Measurements from ENCODE around the gene TRIO. TPM values are rescaled to one million over a fixed set of nuclear protein-coding genes. Genes with fewer than 3 reads are reported as not detected.
A peak's percentile ranks its signal among the peaks of the same experiment; 100 is the strongest.

TRIO gene
- total RNA-seq, 6 experiments from 2014 or later, result 167 to 219 (median 190) TPM

DNA sequence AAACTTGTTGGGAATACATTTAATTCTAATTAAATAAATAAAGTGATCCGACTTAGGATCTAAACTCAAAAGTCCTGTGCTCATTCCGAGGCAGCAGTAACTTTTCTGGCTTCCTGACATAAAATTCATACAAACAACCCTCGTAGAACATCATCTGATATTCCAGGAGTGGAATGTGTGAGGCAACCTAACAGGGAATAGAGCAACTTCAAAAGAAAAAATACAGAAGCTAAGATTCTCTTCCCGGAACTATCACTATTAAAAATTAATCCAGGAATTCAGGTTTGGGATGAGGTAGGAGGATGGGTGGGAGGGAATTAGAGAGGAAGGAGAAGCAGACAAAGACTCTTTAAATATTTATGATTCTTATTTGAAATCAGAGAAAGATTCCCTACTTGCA is 32.9 kb upstream of the TRIO start:
- Mint-ChIP-seq H3K27ac (peak overlapping the region; percentile 94), H3K4me1 (ENCODE audit: low read depth) (peaks cover 86% of the 10 kb centered on the region), H3K9me3 (peaks cover 14% of the 10 kb centered on the region), H3K36me3 (ENCODE audit: low read depth) (peaks cover 23% of the 10 kb centered on the region), H3K4me3 (peak overlapping the region; percentile 36; the same call in 1 of the 2 replicates), H3K27me3 (ENCODE audit: insufficient read depth) (peaks cover 2% of the 10 kb centered on the region; the same call in 1 of the 2 replicates)
- DNase-seq, result no peak
- TF ChIP-seq, protein P1, sequence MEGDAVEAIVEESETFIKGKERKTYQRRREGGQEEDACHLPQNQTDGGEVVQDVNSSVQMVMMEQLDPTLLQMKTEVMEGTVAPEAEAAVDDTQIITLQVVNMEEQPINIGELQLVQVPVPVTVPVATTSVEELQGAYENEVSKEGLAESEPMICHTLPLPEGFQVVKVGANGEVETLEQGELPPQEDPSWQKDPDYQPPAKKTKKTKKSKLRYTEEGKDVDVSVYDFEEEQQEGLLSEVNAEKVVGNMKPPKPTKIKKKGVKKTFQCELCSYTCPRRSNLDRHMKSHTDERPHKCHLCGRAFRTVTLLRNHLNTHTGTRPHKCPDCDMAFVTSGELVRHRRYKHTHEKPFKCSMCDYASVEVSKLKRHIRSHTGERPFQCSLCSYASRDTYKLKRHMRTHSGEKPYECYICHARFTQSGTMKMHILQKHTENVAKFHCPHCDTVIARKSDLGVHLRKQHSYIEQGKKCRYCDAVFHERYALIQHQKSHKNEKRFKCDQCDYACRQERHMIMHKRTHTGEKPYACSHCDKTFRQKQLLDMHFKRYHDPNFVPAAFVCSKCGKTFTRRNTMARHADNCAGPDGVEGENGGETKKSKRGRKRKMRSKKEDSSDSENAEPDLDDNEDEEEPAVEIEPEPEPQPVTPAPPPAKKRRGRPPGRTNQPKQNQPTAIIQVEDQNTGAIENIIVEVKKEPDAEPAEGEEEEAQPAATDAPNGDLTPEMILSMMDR (IDR thresholded peaks at IDR 0.05), result no peak

DNA sequence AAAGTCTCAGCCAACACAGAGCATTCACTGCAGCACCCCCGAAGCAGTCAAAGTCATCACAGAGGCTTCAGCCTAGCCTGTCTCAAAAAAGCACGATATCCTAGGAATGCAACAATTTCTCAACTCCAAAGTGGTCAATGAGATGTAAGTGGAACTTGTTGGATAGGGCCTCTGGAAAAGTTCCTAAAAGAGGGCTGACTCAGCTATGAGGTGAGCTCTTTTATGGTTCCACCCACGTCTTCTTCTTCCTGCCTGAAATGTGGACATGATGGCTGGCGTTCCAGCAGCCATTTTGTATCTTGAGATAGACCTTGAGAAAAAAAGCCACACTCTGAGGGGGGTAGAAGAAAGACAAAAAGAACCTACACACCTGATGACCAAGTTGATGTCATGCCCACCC is 32.5 kb upstream of the TRIO start:
- peaks cover 23% of the 10 kb centered on the region for H3K36me3 Mint-ChIP-seq (ENCODE audit: low read depth)
- DNase-seq, result peak; percentile 87
- TF ChIP-seq, protein P1 (IDR thresholded peaks at IDR 0.05), result no peak
- peak overlapping the region; percentile 94 for H3K27ac Mint-ChIP-seq
- peaks cover 2% of the 10 kb centered on the region; the same call in 1 of the 2 replicates for H3K27me3 Mint-ChIP-seq (ENCODE audit: insufficient read depth)
- peaks cover 14% of the 10 kb centered on the region for H3K9me3 Mint-ChIP-seq
- peak overlapping the region; percentile 26; the same call in 1 of the 2 replicates for H3K4me3 Mint-ChIP-seq
- H3K4me1 Mint-ChIP-seq (ENCODE audit: low read depth), result peaks cover 86% of the 10 kb centered on the region

DNA sequence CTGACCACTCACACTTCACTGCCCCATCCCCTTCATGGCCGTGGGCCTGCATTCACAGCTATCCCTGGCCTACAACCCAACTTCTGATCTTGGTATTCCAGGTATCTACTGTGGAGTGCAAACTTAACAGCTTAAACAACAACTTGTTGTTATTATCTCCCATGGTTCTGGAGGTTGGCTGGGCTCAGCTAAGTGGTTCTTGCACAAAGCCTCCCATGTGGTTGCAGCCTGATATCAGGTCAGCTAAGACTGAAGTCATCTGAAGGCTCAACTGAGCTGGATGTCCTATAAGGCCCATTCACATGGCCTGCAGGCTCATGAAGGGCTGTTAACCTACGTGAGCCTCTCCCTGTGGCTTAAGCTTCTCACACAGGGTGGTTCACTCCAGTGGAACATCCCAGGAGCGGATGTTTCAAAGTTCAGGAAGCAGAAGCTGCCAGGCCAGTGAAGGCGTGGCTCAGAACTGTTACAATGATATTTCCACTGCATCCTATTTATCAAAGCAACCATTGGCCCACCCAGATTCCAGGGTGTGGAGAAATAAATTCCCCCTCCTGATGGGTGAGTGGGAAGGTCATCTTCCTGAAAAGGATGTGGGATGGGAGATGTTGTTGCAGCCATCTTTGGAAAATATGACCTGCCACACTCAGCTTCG is 30.0 kb upstream of the TRIO start:
- peaks cover 66% of the 10 kb centered on the region for H3K4me1 Mint-ChIP-seq (ENCODE audit: low read depth)
- TF ChIP-seq, protein P1 (IDR thresholded peaks at IDR 0.05), result no peak
- no peak for DNase-seq
- H3K36me3 Mint-ChIP-seq (ENCODE audit: low read depth), result peaks cover 23% of the 10 kb centered on the region
- no peak overlapping the region for H3K4me3 Mint-ChIP-seq
- peaks cover 14% of the 10 kb centered on the region for H3K9me3 Mint-ChIP-seq
- no peak overlapping the region for H3K27ac Mint-ChIP-seq
- H3K27me3 Mint-ChIP-seq (ENCODE audit: insufficient read depth), result peaks cover 2% of the 10 kb centered on the region; the same call in 1 of the 2 replicates

DNA sequence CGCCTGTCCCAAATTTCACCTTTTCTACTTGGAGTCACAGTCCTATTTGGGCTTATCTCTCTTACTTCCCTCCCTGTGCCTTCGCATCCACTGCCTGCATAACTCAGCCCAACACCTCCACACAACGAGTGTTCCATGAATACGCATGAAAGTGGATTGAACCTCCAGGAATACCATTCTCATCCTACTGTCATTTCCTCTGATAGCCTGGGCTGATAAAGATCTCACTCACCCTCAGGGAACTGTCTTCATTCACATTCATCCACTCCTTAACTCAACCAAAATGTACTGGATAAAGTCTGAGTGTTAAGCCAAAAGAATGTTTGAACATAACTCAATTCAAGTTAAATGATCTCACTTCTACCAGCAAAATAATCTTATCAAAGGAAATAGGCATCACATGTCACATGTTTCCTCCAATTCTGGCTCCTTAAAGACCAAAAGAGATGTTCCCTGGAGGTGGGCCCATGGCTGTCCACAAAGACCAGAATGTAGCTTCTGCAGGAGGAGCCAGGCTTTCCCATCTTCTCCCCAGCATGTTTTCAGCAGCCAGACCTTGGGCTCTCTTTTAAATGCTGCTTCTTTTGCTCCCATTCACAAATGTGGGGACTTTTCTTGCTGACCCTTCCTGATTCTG is 28.4 kb upstream of the TRIO start:
- Mint-ChIP-seq H3K36me3 (ENCODE audit: low read depth) (peaks cover 23% of the 10 kb centered on the region), H3K9me3 (peaks cover 14% of the 10 kb centered on the region), H3K4me3 (peak overlapping the region; percentile 18), H3K27ac (peak overlapping the region; percentile 59), H3K27me3 (ENCODE audit: insufficient read depth) (peaks cover under 1% of the 10 kb centered on the region; the same call in 1 of the 2 replicates), H3K4me1 (ENCODE audit: low read depth) (peaks cover 55% of the 10 kb centered on the region)
- DNase-seq, result peak; percentile 50
- TF ChIP-seq, protein P1 (IDR thresholded peaks at IDR 0.05), result no peak

DNA sequence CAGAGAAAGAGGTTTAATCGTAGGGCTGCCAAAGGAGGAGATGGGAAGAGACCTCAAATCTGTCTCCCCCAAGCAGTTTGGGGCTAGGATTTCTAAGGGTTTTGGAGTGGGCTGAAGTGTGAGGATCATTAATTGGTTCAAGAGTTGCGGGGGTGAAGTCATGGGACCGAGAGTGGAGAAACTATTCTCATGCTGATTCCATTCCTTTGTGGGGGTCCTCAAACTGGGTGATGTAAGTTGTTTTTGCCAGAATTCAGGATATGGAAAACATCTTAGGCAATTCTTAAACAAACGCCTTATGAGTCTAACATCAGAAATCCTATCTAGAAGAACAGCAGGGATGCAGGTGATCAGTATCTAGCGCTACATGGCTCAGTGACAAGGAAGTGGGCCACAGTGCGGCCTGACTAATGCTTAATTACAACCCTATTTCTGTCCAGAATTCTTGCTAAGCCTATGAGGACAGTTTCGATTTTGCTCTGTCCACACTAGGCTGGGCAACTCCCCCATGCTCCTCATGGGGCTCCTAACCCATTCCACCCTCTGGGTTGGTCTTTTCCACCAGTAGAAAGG is 27.7 kb upstream of the TRIO start:
- Mint-ChIP-seq H3K4me3 (peak overlapping the region; percentile 18; the same call in 1 of the 2 replicates), H3K27ac (peak overlapping the region; percentile 59), H3K27me3 (ENCODE audit: insufficient read depth) (peaks cover 4% of the 10 kb centered on the region; the same call in 1 of the 2 replicates), H3K4me1 (ENCODE audit: low read depth) (peaks cover 49% of the 10 kb centered on the region), H3K36me3 (ENCODE audit: low read depth) (peaks cover 23% of the 10 kb centered on the region), H3K9me3 (peaks cover 14% of the 10 kb centered on the region)
- TF ChIP-seq, protein P1 (IDR thresholded peaks at IDR 0.05), result no peak
- DNase-seq, result no peak

All from HFFc6 (cell line).